Endodermal cell (in vitro differentiated cells): ENCODE results near the gene SLC25A45. TPM values are rescaled to one million over a fixed set of nuclear protein-coding genes. Genes with fewer than 3 reads are reported as not detected.

ENCODE experiments used
- DNase-seq: peaks from one replicate; pipeline ENCODE4 v3.0.0-alpha.2; 2017
- H3K27ac ChIP-seq: 2 replicates; pipeline ENCODE4 v1.5.1; 2013; ENCODE audit warnings: mild to moderate bottlenecking, low read depth, low read length, moderate library complexity
- H3K27me3 ChIP-seq: 2 replicates; pipeline ENCODE4 v1.6.1; 2013; ENCODE audit warnings: mild to moderate bottlenecking, low read length, moderate library complexity; ENCODE audit not compliant: insufficient read depth, control insufficient read depth, poor library complexity, severe bottlenecking
- H3K36me3 ChIP-seq: 2 replicates; pipeline ENCODE4 v1.7.0; 2013; ENCODE audit warnings: mild to moderate bottlenecking, low read length, moderate library complexity; ENCODE audit not compliant: control insufficient read depth, insufficient read depth
- H3K4me1 ChIP-seq: one replicate; pipeline ENCODE4 v1.7.0; 2013; ENCODE audit warnings: low read length; ENCODE audit not compliant: control insufficient read depth, insufficient read depth
- H3K4me3 ChIP-seq: 2 replicates; pipeline ENCODE4 v1.5.1; 2013; ENCODE audit warnings: mild to moderate bottlenecking, low read length, moderate library complexity
- H3K9ac ChIP-seq: 2 replicates; pipeline ENCODE4 v1.6.1; 2013; ENCODE audit warnings: mild to moderate bottlenecking, low read length, moderate library complexity; ENCODE audit not compliant: poor library complexity, severe bottlenecking; ENCODE audit errors: extremely low read depth
- H3K9me3 ChIP-seq: 2 replicates; pipeline ENCODE4 v1.6.1; 2013; ENCODE audit warnings: mild to moderate bottlenecking, low read length, moderate library complexity; ENCODE audit not compliant: control insufficient read depth
- H3K27ac Mint-ChIP-seq: 2 replicates; pipeline ENCODE4 v1.8.0; 2020; ENCODE audit warnings: mixed read lengths
- H3K27me3 Mint-ChIP-seq: 2 replicates; pipeline ENCODE4 v1.8.0; 2021; ENCODE audit warnings: mild to moderate bottlenecking, mixed read lengths; ENCODE audit not compliant: insufficient read depth
- H3K36me3 Mint-ChIP-seq: 2 replicates; pipeline ENCODE4 v1.8.0; 2020; ENCODE audit warnings: low read depth, mixed read lengths
- H3K4me1 Mint-ChIP-seq: 2 replicates; pipeline ENCODE4 v1.8.0; 2020; ENCODE audit warnings: mixed read lengths
- H3K4me3 Mint-ChIP-seq: 2 replicates; pipeline ENCODE4 v1.8.0; 2020; ENCODE audit warnings: mild to moderate bottlenecking, moderate library complexity, mixed read lengths
- H3K9me3 Mint-ChIP-seq: 2 replicates; pipeline ENCODE4 v1.8.0; 2020; ENCODE audit warnings: mild to moderate bottlenecking, mixed read lengths
- WGBS, 2 experiments: methylation state at CpG; one replicate each; pipeline versions ENCODE4 v1.1.5 to v1.1.7; 2013; ENCODE audit warnings: missing lambda C conversion rate in 2 of 2, mixed read lengths in 1 of 2; ENCODE audit not compliant: insufficient coverage in 1 of 2, insufficient read length in 1 of 2; 5-methylcytosine and 5-hydroxymethylcytosine counted together
- long read RNA-seq, 4 experiments: library from polyadenylated mRNA in 2 of 4; library from RNA in 1 of 4; library from capped mRNA in 1 of 4; stranded (forward) in 3 of 4; unstranded in 1 of 4; transcript quantifications; one replicate each; pipeline ENCODE4 v2.0.0, GENCODE V29; 2020 to 2021; ENCODE audit warnings: inconsistent platforms in 1 of 4
- polyA plus RNA-seq, 2 experiments: library from polyadenylated mRNA; stranded (reverse); fragments of 50-300 nt; gene quantifications; one replicate each; pipeline ENCODE4 v1.2.3, GENCODE V29; 2013
- total RNA-seq, 2 donors: library from RNA; stranded (reverse); fragmentation: NEBNext Ultra II Directional in 1 of 2; extraction: Animal tissue kit (Norgen Biotek cat#: 25700) in 1 of 2; gene quantifications; 2 replicates in 1 of 2; 3 replicates in 1 of 2; pipeline ENCODE4 v1.2.1, GENCODE V29; 2021
- TF ChIP-seq, protein P1 (sequence below): fragments of 200-600 bp; sonication (generic); conservative IDR thresholded peaks from 2 replicates; pipeline ENCODE4 v1.5.0; 2021; ENCODE audit warnings: antibody characterized with exemption, mild to moderate bottlenecking

The SLC25A45 gene, protein sequence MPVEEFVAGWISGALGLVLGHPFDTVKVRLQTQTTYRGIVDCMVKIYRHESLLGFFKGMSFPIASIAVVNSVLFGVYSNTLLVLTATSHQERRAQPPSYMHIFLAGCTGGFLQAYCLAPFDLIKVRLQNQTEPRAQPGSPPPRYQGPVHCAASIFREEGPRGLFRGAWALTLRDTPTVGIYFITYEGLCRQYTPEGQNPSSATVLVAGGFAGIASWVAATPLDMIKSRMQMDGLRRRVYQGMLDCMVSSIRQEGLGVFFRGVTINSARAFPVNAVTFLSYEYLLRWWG
- total RNA-seq, result 1 to 10 TPM; 3.0 to 6.3 TPM
- polyA plus RNA-seq (2013, experiment 1 of 2), result 0.71 TPM
- polyA plus RNA-seq (2013, experiment 2 of 2), result 0.50 TPM
- long read RNA-seq, experiment 1, result 0 reads
- long read RNA-seq, experiment 2, partial matches to known transcripts, result 1 of 3 reads
- long read RNA-seq, experiment 2, other reads (novel, unspliced or antisense), result 2 of 3 reads
- long read RNA-seq, experiment 3, partial matches to known transcripts, result 1 of 2 reads
- long read RNA-seq, experiment 3, other reads (novel, unspliced or antisense), result 1 of 2 reads
- long read RNA-seq, experiment 4, partial matches to known transcripts, result 0 of 4 reads
- long read RNA-seq, experiment 4, other reads (novel, unspliced or antisense), result 4 of 4 reads

DNA sequence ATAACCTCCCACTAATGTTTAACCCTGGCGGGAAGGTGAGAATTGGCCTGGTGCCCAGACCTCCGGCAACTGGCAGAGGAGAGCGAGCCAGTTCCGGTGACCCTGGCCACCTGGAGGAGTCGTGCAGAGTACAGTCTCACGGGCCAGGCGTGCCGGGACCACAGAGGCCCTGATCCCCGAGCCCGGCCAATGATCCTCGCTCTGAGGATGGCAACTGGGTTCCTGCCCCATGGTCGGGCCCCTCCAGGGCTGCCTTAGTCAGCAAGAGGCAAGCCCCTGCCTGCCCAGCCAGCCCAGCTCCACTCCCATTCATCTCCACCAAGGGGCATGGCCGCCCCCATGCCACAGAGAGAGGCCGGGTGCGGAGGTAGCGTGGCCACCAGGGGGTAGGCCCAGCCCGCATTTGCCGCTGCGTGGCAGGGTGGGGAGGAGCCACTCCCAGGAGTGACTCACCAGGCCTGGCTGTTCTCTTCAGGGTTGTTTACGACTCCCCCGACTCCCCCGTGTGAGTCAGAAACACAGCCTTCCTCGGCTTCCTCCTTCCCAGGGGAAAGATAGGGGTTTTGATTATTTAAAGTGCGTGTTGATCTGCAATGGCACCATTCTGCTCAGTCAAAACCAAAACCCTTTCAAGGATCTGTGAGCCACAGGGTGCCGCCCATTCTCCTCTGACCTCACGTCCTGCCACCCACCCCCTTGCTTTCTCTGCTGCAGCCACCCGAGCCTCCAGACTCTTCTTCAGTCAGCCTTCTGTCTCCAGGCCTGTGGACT is at the start of gene SLC25A45:
Gene SLC25A45, minus strand, starts transcription at position 614 of the 771 bp plus-strand sequence. CDS start 695 bp downstream, outside the sequence.
- Histone ChIP-seq H3K36me3 (no peaks in the 10 kb centered on the region), H3K4me1 (peaks cover 6% of the 10 kb centered on the region), H3K9me3 (no peaks in the 10 kb centered on the region), H3K4me3 (peak within 1 kb of the TSS; percentile 23), H3K9ac (peak within 1 kb of the TSS; percentile 38), H3K27me3 (no peaks in the 10 kb centered on the region), H3K27ac (peak within 1 kb of the TSS; percentile 50)
- peak; percentile 93 for DNase-seq
- no peaks in the 10 kb centered on the region for H3K9me3 Mint-ChIP-seq
- peak within 1 kb of the TSS; percentile 96 for H3K27ac Mint-ChIP-seq
- peak within 1 kb of the TSS; percentile 47 for H3K4me3 Mint-ChIP-seq
- TF ChIP-seq, protein P1, sequence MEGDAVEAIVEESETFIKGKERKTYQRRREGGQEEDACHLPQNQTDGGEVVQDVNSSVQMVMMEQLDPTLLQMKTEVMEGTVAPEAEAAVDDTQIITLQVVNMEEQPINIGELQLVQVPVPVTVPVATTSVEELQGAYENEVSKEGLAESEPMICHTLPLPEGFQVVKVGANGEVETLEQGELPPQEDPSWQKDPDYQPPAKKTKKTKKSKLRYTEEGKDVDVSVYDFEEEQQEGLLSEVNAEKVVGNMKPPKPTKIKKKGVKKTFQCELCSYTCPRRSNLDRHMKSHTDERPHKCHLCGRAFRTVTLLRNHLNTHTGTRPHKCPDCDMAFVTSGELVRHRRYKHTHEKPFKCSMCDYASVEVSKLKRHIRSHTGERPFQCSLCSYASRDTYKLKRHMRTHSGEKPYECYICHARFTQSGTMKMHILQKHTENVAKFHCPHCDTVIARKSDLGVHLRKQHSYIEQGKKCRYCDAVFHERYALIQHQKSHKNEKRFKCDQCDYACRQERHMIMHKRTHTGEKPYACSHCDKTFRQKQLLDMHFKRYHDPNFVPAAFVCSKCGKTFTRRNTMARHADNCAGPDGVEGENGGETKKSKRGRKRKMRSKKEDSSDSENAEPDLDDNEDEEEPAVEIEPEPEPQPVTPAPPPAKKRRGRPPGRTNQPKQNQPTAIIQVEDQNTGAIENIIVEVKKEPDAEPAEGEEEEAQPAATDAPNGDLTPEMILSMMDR, result peak; percentile 72
- peaks cover 23% of the 10 kb centered on the region for H3K4me1 Mint-ChIP-seq
- no peaks in the 10 kb centered on the region for H3K27me3 Mint-ChIP-seq
- no peaks in the 10 kb centered on the region for H3K36me3 Mint-ChIP-seq
- whole genome bisulfite sequencing, 2 experiments, result 41 to 49% methylated on average over 16 to 27 of the region's 27 CpGs

DNA sequence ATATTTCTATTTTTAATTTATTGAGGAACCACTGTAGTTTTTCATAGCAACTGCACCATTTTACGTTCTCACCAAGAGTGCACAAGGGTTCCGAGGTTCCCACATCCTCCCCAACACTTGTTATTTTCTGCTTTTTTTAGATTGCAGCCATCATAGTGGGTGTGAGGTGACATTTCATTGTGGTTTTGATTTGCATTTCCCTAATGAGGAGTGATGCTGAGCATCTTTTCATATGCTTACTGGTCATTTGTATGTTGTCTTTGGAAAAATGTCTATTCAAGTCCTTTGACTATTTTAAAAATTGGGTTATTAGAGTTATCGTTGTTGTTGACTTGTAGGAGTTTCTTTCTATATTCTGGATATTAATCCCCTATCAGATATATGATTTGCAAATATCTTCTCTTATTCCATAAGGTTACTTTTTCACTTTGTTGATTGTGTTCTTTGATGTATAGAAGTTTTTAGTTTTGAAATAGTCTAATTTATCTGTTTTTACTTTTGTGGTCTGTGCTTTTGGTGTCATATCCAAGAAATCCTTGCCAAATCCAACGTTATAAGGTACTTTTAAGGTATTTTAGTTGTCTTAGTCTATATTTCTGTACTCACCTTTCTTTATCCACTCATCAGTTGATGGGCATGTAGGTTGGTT is 49.1 kb upstream of the SLC25A45 start:
- Histone ChIP-seq H3K9me3 (no peaks in the 10 kb centered on the region), H3K9ac (no peak overlapping the region), H3K27me3 (no peaks in the 10 kb centered on the region), H3K36me3 (peaks cover 32% of the 10 kb centered on the region), H3K4me1 (peaks cover 4% of the 10 kb centered on the region), H3K27ac (no peak overlapping the region), H3K4me3 (no peak overlapping the region)
- Mint-ChIP-seq H3K9me3 (no peaks in the 10 kb centered on the region), H3K27me3 (no peaks in the 10 kb centered on the region), H3K4me1 (peaks cover 37% of the 10 kb centered on the region), H3K36me3 (peaks cover 26% of the 10 kb centered on the region), H3K4me3 (no peak overlapping the region), H3K27ac (no peak overlapping the region)
- DNase-seq, result no peak
- WGBS, 2 experiments, result 89 to 100% methylated on average over 2 to 3 of the region's 4 CpGs
- TF ChIP-seq, protein P1, result no peak
